Measurements from ENCODE around the gene DNAJC5.

The DNAJC5 gene

GRCh38 chr20:63946986-63947637, 52.2 kb downstream of the DNAJC5 start:
- no peak overlapping the region for H3K4me3 ChIP-seq (ENCODE audit: low read depth, low read length)
- TF ChIP-seq, protein P1, sequence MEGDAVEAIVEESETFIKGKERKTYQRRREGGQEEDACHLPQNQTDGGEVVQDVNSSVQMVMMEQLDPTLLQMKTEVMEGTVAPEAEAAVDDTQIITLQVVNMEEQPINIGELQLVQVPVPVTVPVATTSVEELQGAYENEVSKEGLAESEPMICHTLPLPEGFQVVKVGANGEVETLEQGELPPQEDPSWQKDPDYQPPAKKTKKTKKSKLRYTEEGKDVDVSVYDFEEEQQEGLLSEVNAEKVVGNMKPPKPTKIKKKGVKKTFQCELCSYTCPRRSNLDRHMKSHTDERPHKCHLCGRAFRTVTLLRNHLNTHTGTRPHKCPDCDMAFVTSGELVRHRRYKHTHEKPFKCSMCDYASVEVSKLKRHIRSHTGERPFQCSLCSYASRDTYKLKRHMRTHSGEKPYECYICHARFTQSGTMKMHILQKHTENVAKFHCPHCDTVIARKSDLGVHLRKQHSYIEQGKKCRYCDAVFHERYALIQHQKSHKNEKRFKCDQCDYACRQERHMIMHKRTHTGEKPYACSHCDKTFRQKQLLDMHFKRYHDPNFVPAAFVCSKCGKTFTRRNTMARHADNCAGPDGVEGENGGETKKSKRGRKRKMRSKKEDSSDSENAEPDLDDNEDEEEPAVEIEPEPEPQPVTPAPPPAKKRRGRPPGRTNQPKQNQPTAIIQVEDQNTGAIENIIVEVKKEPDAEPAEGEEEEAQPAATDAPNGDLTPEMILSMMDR (IDR thresholded peaks at IDR 0.05; ENCODE audit: control insufficient read depth, extremely low read depth, insufficient read depth): 0 out of 2 replicates have a peak, but pooled peaks have one; percentile 1
- peak; percentile 76 for DNase-seq (ENCODE audit: low read depth)

DNA sequence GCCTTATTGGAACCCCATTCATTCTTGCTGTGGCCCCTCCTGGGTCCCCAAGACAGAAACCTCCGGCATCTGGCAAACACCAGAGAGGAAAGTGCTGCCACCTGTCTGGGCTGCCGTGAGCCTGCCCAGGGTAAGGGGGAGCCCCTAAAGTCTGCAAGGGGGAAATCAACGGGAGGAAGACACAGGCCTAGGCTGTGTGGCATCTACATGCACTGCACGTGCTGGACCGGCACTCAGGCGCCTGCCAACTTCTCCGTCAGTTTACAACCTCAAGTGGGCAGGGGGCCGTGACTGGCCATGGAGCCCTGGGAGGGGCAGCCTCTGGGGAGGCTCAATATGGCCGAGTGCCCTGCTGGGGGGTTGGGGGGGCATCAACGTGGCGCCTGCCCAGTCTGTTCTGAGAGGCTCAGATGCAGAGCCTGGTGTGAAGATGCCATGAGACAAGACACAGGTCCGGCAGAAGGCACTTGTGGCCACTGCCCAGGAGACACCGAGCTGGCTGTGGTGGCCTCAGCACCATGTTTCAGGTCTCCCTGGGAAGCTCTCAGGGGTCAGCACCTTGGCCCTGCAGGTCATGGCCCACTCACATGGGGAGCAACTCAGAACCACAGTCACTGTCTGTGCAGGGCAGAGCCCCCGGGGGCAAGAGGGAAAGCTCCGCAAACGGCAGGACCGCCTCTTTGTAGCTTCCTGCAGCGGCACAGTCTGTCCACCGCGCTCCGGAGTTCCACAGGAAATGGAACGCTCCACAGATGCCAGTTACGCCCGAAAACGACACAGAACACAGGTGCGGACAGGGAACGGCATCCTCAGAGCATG, 52.9 kb downstream of the DNAJC5 start:
- TF ChIP-seq, protein P1 (IDR thresholded peaks at IDR 0.05; ENCODE audit: control insufficient read depth, extremely low read depth, insufficient read depth): no peak
- H3K4me3 ChIP-seq (ENCODE audit: low read depth, low read length): no peak overlapping the region
- no peak for DNase-seq (ENCODE audit: low read depth)

DNA sequence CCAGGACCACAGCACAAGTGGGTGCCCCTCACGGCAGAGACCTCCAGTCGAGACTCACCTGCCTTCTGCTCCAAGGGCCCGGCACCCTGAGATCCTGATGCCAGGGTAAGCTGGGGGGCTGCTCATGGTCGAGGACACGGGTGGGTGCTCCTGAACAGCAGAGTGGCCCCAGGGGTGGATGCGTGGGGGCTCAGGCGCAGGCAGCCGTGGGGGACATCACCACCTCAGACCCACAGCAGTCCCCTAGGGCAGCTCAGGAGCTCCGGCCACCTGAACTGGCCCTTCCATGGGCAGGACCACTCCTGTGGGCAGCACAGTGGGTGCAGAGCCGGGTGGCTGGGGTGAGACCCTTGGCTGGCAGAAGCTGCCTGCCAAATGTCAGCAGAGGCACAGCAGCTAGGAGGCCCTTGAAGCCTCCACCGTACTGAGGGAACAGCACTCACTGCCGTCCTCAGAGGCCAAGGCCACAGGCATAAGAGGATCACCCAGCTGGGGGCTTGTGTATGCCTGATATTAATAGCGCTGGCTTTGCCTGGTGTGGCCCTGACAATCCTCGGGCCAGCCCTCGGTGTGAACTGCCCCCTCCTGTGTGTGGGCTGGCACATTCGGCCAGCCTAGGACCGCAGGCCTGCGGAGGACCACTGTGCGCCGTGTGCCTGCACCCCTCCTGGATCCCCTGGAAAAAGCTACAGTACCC, 55.9 kb downstream of the DNAJC5 start:
- DNase-seq (ENCODE audit: low read depth): no peak
- no peak overlapping the region for H3K4me3 ChIP-seq (ENCODE audit: low read depth, low read length)
- TF ChIP-seq, protein P1 (IDR thresholded peaks at IDR 0.05; ENCODE audit: control insufficient read depth, extremely low read depth, insufficient read depth): no peak

GRCh38 chr20:63951398-63952209, 56.7 kb downstream of the DNAJC5 start:
- TF ChIP-seq, protein P1 (IDR thresholded peaks at IDR 0.05; ENCODE audit: control insufficient read depth, extremely low read depth, insufficient read depth): no peak
- no peak for DNase-seq (ENCODE audit: low read depth)

DNA sequence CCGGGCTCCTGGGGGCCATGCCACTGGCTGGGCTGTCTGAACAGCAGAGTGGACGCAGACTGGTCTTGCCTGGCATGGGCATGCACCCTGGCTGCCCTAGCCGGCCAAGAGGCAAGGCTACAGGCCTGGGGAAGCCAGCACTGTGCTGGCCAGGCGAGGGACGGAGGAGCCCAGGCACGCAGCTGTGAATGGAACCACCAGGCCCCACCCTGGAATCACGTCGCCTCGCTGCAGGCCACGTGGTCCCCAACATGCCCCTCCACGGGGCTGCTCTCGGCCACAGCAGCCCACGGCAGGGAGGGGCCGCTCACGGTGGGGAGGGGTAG, 57.2 kb downstream of the DNAJC5 start:
- H3K4me3 ChIP-seq (ENCODE audit: low read depth, low read length): no peak overlapping the region
- TF ChIP-seq, protein P1 (IDR thresholded peaks at IDR 0.05; ENCODE audit: control insufficient read depth, extremely low read depth, insufficient read depth): no peak
- no peak for DNase-seq (ENCODE audit: low read depth)

More at GRCh38 chr20:63951398-63952209, 56.7 kb downstream of the DNAJC5 start:
- H3K4me3 ChIP-seq (ENCODE audit: low read depth, low read length): no peak overlapping the region

DNA sequence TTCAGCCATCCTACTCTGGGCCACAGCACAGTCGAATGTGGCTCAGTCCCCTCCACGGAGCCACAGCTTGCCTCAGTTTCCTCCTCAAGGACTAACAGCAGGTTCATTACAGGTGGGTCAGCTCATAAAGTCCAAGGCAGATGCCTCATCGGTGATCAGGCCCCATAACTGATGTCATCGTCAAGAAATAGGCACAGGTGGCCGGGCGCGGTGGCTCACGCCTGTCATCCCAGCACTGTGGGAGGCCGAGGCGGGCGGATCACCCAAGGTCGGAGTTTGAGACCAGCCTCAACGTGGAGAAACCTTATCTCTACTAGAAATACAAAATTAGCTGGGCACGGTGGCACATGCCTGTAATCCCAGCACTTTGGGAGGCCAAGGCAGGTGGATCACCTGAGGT, 57.8 kb downstream of the DNAJC5 start:
- no peak overlapping the region for H3K4me3 ChIP-seq (ENCODE audit: low read depth, low read length)
- no peak for DNase-seq (ENCODE audit: low read depth)
- TF ChIP-seq, protein P1 (IDR thresholded peaks at IDR 0.05; ENCODE audit: control insufficient read depth, extremely low read depth, insufficient read depth): no peak
